Kidney (tissue), 14 donors: Measurements from ENCODE around the gene SCLT1. TPM values are rescaled to one million over a fixed set of nuclear protein-coding genes. Genes with fewer than 3 reads are reported as not detected.
"Not testable (repeated sequence)": the region's sequence is repeated elsewhere in the genome, so short reads cannot be mapped to it uniquely, and the experiment has no call there.

ENCODE experiments used
- DNase-seq, 5 donors: peaks; one replicate each; pipeline ENCODE4 v3.0.0-alpha.2; 2013 to 2020
- FAIRE-seq: peaks from 2 replicates; lab custom pipeline; 2012; peaks lifted over from hg19 to GRCh38; lab: Jason Lieb, UNC
- H3K27ac ChIP-seq, 2 donors: one replicate each; pipeline ENCODE4 v1.7.0; 2013; ENCODE audit warnings: low read depth in 2 of 2, low read length in 2 of 2, inconsistent platforms in 1 of 2
- H3K27me3 ChIP-seq: one replicate; pipeline ENCODE4 v1.7.1; 2013; ENCODE audit warnings: low read length, inconsistent platforms; ENCODE audit not compliant: control insufficient read depth, insufficient read depth
- H3K36me3 ChIP-seq, 3 donors: one replicate each; pipeline versions ENCODE4 v1.7.0 to v1.7.1; 2013; ENCODE audit warnings: low read length in 3 of 3, control low read depth in 1 of 3, inconsistent platforms in 1 of 3; ENCODE audit not compliant: insufficient read depth in 3 of 3, control insufficient read depth in 2 of 3
- H3K4me1 ChIP-seq, 3 donors: one replicate each; pipeline versions ENCODE4 v1.7.0 to v1.7.1; 2013; ENCODE audit warnings: low read length in 3 of 3, inconsistent platforms in 1 of 3, low read depth in 1 of 3; ENCODE audit not compliant: control insufficient read depth in 2 of 3, insufficient read depth in 2 of 3
- H3K4me3 ChIP-seq, 3 donors: one replicate each; pipeline versions ENCODE4 v1.7.0 to v1.8.1; 2013; ENCODE audit warnings: low read length in 3 of 3, control low read depth in 1 of 3, inconsistent platforms in 1 of 3
- H3K9ac ChIP-seq, 3 donors: one replicate each; pipeline versions ENCODE4 v1.7.0 to v1.7.1; 2013; ENCODE audit warnings: low read length in 3 of 3, control low read depth in 1 of 3, inconsistent platforms in 1 of 3
- H3K9me3 ChIP-seq, 3 donors: one replicate each; pipeline versions ENCODE4 v1.7.0 to v1.7.1; 2013; ENCODE audit warnings: low read length in 3 of 3, control low read depth in 1 of 3, inconsistent platforms in 1 of 3; ENCODE audit not compliant: control insufficient read depth in 2 of 3, insufficient read depth in 1 of 3
- CTCF ChIP-seq: IDR thresholded peaks from 3 replicates; pipeline ENCODE4 v1.5.1; 2012; ENCODE audit warnings: mild to moderate bottlenecking, moderate library complexity, borderline replicate concordance; ENCODE audit not compliant: insufficient read depth; ENCODE audit errors: extremely low read depth
- intact Hi-C: fragments of 100-400 bp; cut with DNase I; formaldehyde crosslinking; loops from one replicate; pipeline ENCODE4 v1.11.1; 2022
- polyA plus RNA-seq: library from polyadenylated mRNA; stranded (reverse); fragments of 350-450 nt; fragmentation: Illumina TruSeq; extraction: RNeasy Lipid Tissue Mini Kit (QIAGEN cat#74804); gene quantifications from one replicate; pipeline ENCODE4 v1.2.3, GENCODE V29; 2014; ENCODE audit warnings: low read depth, low replicate concordance; ENCODE audit not compliant: insufficient read depth
- total RNA-seq: library from RNA; stranded (reverse); fragmentation: NEBNext Ultra II Directional; extraction: Animal tissue kit (Norgen Biotek cat#: 25700); gene quantifications from one replicate; pipeline ENCODE4 v1.2.1, GENCODE V29; 2021
- donor health status: control.
- donor health status: control.
- donor health status: control.
- donor health status: control.
- donor health status: control.
- donor health status: DM: yes; HTN: yes; CAD: no.
- donor health status: Normal renal cell carcinoma (clear cell type).

The SCLT1 gene
- total and polyA plus RNA-seq, 2 donors from 2014 or later, result 3.0 to 16.0 TPM

GRCh38 chr4:129136433-129136832, 43.1 kb upstream of the SCLT1 start:
- no peak for DNase-seq
- Histone ChIP-seq H3K27me3 (no peaks in the 10 kb centered on the region), H3K9ac (no peak overlapping the region), H3K36me3 (no peaks in the 10 kb centered on the region), H3K4me1 (no peaks in the 10 kb centered on the region), H3K4me3 (no peak overlapping the region), H3K9me3 (peaks cover 0 to 1% (median 0%) of the 10 kb centered on the region in 3 donors), H3K27ac (no peak overlapping the region)
- FAIRE-seq, result no peak
- no peak for TF ChIP-seq CTCF
- intact Hi-C loops, result no loop called here

GRCh38 chr4:129131343-129131742, 38.0 kb upstream of the SCLT1 start:
- Histone ChIP-seq H3K9me3 (peaks cover 0 to 4% (median 0%) of the 10 kb centered on the region in 3 donors), H3K27me3 (no peaks in the 10 kb centered on the region), H3K4me1 (no peaks in the 10 kb centered on the region), H3K9ac (no peak overlapping the region), H3K27ac (no peak overlapping the region), H3K36me3 (no peaks in the 10 kb centered on the region), H3K4me3 (no peak overlapping the region)
- no peak for TF ChIP-seq CTCF
- intact Hi-C loops, result no loop called here
- DNase-seq (no peak), FAIRE-seq (no peak)

DNA sequence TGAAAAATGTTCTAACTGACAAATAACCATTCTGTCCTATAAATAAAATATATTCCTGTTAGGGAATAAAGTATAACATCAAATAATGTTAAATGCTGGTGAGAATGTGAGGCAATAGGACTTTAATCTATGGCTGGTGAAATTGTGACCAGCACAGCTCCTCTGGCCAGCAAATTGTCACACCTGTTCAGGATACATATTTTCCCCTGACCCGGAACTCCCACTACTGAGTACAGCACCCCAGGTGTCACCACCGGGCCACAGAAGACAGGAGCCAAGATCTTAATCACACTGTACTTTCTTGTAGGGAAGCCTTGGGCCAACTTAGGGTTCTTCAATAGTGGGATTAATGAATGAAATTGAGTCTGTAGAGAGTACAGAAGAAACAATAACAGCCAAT, 35.8 kb upstream of the SCLT1 start:
- Histone ChIP-seq H3K27me3 (no peaks in the 10 kb centered on the region), H3K9me3 (peaks cover 0 to 4% (median 0%) of the 10 kb centered on the region in 3 donors), H3K36me3 (no peaks in the 10 kb centered on the region), H3K27ac (no peak overlapping the region), H3K4me3 (no peak overlapping the region), H3K9ac (no peak overlapping the region), H3K4me1 (no peaks in the 10 kb centered on the region)
- intact Hi-C loops, result no loop called here
- DNase-seq, result no peak
- no peak for TF ChIP-seq CTCF
- no peak for FAIRE-seq

- DNase-seq, intact Hi-C loops, H3K27me3 ChIP-seq, H3K9ac ChIP-seq, H3K27ac ChIP-seq, H3K4me1 ChIP-seq, H3K36me3 ChIP-seq, FAIRE-seq, H3K9me3 ChIP-seq, H3K4me3 ChIP-seq: not testable (repeated sequence)
Measured at GRCh38 chr4:129126614-129127013, 33.3 kb upstream of the SCLT1 start.
